Measurements from ENCODE around the gene CD300C.

DNA sequence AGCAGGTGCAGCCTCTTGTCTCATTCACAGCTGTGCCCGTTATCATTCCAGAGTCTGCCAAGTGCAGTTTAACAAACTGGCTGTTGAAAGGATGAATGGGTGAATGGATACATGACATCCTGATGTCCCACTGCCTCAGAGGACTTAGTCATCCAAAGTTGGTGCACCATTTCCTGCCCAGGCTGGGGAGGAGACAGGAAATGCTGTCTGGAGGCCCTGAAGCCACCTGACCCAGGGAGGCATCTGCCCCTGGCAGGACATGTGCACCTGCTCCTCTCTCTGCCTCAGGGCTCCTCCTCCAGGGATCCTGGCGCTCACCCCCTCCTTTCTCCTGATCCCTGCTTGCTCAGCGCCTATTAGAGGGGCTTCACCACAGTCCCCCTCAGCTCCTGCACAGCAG lies 1.8 kb upstream of the CD300C start:
- TF ChIP-seq, protein P1, sequence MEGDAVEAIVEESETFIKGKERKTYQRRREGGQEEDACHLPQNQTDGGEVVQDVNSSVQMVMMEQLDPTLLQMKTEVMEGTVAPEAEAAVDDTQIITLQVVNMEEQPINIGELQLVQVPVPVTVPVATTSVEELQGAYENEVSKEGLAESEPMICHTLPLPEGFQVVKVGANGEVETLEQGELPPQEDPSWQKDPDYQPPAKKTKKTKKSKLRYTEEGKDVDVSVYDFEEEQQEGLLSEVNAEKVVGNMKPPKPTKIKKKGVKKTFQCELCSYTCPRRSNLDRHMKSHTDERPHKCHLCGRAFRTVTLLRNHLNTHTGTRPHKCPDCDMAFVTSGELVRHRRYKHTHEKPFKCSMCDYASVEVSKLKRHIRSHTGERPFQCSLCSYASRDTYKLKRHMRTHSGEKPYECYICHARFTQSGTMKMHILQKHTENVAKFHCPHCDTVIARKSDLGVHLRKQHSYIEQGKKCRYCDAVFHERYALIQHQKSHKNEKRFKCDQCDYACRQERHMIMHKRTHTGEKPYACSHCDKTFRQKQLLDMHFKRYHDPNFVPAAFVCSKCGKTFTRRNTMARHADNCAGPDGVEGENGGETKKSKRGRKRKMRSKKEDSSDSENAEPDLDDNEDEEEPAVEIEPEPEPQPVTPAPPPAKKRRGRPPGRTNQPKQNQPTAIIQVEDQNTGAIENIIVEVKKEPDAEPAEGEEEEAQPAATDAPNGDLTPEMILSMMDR (IDR thresholded peaks at IDR 0.05), result no peak
- TF ChIP-seq POLR2A (IDR thresholded peaks at IDR 0.05), result no peak

Measured in body of pancreas (tissue), 4 donors.